IMR-90 (cell line): ENCODE measurements around the gene NFYC. TPM values are rescaled to one million over a fixed set of nuclear protein-coding genes. Genes with fewer than 3 reads are reported as not detected.

Experiments used
- ATAC-seq: fragments of 200-7000 bp; cut with Tn5 transposase; 2 replicates; pipeline ENCODE4 v1.9.1; 2020; ENCODE audit warnings: low read depth, mild to moderate bottlenecking, moderate library complexity
- BruUV-seq: library from RNA; stranded (reverse); fragments of 400-500 nt; replicated peaks from 2 replicates; lab custom pipeline; 2021; lab: Mats Ljungman, UMichigan
- CTCF ChIA-PET: fragments of 300-600 bp; formaldehyde crosslinking; extraction: SDS; loops from one replicate; lab custom pipeline; 2021; ENCODE audit warnings: antibody characterized with exemption; lab: Yijun Ruan, JAX
- POLR2A ChIA-PET: fragments of 300-600 bp; sonication (Branson Sonifier 250); formaldehyde crosslinking; loops from one replicate; lab custom pipeline; 2022; ENCODE audit warnings: antibody characterized with exemption; ENCODE audit not compliant: unreplicated experiment; lab: Charles Lee
- DNase-seq: peaks from one replicate; pipeline ENCODE4 v3.0.0; 2013
- H2AFZ ChIP-seq: replicated peaks from 2 replicates; pipeline ENCODE3; 2013; ENCODE audit warnings: low read length, mild to moderate bottlenecking; ENCODE audit not compliant: poor library complexity
- H2AK5ac ChIP-seq: 2 replicates; pipeline ENCODE4 v1.6.1; 2013; ENCODE audit warnings: low read depth, low read length, inconsistent platforms
- H2AK9ac ChIP-seq: replicated peaks from 2 replicates; pipeline ENCODE3; 2013; ENCODE audit warnings: mild to moderate bottlenecking, low read depth, low read length, moderate library complexity; ENCODE audit not compliant: poor library complexity
- H2BK120ac ChIP-seq: 2 replicates; pipeline ENCODE4 v1.6.1; 2013; ENCODE audit warnings: low read depth, low read length, inconsistent platforms
- H2BK15ac ChIP-seq: 3 replicates; pipeline ENCODE4 v1.6.1; 2013; ENCODE audit warnings: low read depth, low read length, inconsistent platforms
- H2BK20ac ChIP-seq: 2 replicates; pipeline ENCODE4 v1.6.1; 2013; ENCODE audit warnings: low read depth, mild to moderate bottlenecking, inconsistent platforms, low read length, moderate library complexity
- H2BK5ac ChIP-seq: 2 replicates; pipeline ENCODE4 v1.6.1; 2013; ENCODE audit warnings: mild to moderate bottlenecking, low read depth, low read length, inconsistent platforms; ENCODE audit not compliant: poor library complexity, severe bottlenecking
- H3K14ac ChIP-seq: replicated peaks from 2 replicates; pipeline ENCODE4 v1.6.1; 2013; ENCODE audit warnings: low read depth, low read length, inconsistent platforms
- H3K18ac ChIP-seq: 2 replicates; pipeline ENCODE4 v1.6.1; 2013; ENCODE audit warnings: low read depth, low read length, control low read depth
- H3K23ac ChIP-seq: 2 replicates; pipeline ENCODE4 v1.6.1; 2013; ENCODE audit warnings: low read depth, low read length, inconsistent platforms
- H3K27ac ChIP-seq: 2 replicates; pipeline ENCODE4 v1.5.1; 2013; ENCODE audit warnings: mild to moderate bottlenecking, control low read depth, low read length; ENCODE audit not compliant: insufficient read depth
- H3K27me3 ChIP-seq: 2 replicates; pipeline ENCODE4 v1.6.1; 2013; ENCODE audit warnings: low read length; ENCODE audit not compliant: control insufficient read depth, insufficient read depth
- H3K36me3 ChIP-seq: 2 replicates; pipeline ENCODE4 v1.6.1; 2013; ENCODE audit warnings: low read length, mixed read lengths; ENCODE audit not compliant: control insufficient read depth, insufficient read depth
- H3K4ac ChIP-seq: 2 replicates; pipeline ENCODE4 v1.6.1; 2013; ENCODE audit warnings: low read depth, low read length, inconsistent platforms
- H3K4me1 ChIP-seq: 2 replicates; pipeline ENCODE4 v1.6.1; 2013; ENCODE audit warnings: low read length, mixed read lengths; ENCODE audit not compliant: control insufficient read depth, insufficient read depth
- H3K4me2 ChIP-seq: 2 replicates; pipeline ENCODE4 v1.6.1; 2013; ENCODE audit warnings: low read depth, mild to moderate bottlenecking, control low read depth, low read length, moderate library complexity
- H3K4me3 ChIP-seq: 2 replicates; pipeline ENCODE4 v1.5.1; 2013; ENCODE audit warnings: low read depth, mild to moderate bottlenecking, control low read depth, low read length, moderate library complexity; ENCODE audit not compliant: insufficient read depth
- H3K56ac ChIP-seq: 2 replicates; pipeline ENCODE4 v1.6.1; 2013; ENCODE audit warnings: low read length, inconsistent platforms; ENCODE audit not compliant: insufficient read depth; ENCODE audit errors: extremely low read depth
- H3K79me1 ChIP-seq, 2 experiments: 2 replicates each; pipeline ENCODE4 v1.6.1; 2013; ENCODE audit warnings: low read length in 2 of 2, inconsistent platforms in 1 of 2, low read depth in 1 of 2
- H3K9ac ChIP-seq: 2 replicates; pipeline ENCODE4 v1.6.1; 2013; ENCODE audit warnings: low read depth, low read length, control low read depth
- H3K9me1 ChIP-seq: 2 replicates; pipeline ENCODE4 v1.6.1; 2013; ENCODE audit warnings: low read length, inconsistent platforms; ENCODE audit not compliant: insufficient read depth
- H3K9me3 ChIP-seq: 2 replicates; pipeline ENCODE4 v1.6.1; 2013; ENCODE audit warnings: low read length; ENCODE audit not compliant: control insufficient read depth, insufficient read depth
- H4K20me1 ChIP-seq: 2 replicates; pipeline ENCODE4 v1.6.1; 2013; ENCODE audit warnings: low read length, inconsistent platforms; ENCODE audit not compliant: insufficient read depth
- H4K5ac ChIP-seq: 2 replicates; pipeline ENCODE4 v1.6.1; 2013; ENCODE audit warnings: mild to moderate bottlenecking, low read depth, low read length, control low read depth
- H4K8ac ChIP-seq, 2 experiments: 2 replicates each; pipeline ENCODE4 v1.6.1; 2013; ENCODE audit warnings: low read depth in 2 of 2, low read length in 2 of 2, control low read depth in 1 of 2, inconsistent platforms in 1 of 2
- H4K91ac ChIP-seq: 2 replicates; pipeline ENCODE4 v1.6.1; 2013; ENCODE audit warnings: low read depth, low read length, inconsistent platforms; ENCODE audit not compliant: insufficient read depth
- CTCF ChIP-seq: conservative IDR thresholded peaks from 2 replicates; pipeline ENCODE4 v1.5.1; 2012; ENCODE audit warnings: mild to moderate bottlenecking, low read depth, low read length, improper control_type of control experiment
- MAZ ChIP-seq: IDR thresholded peaks from 2 replicates; pipeline ENCODE4 v1.6.1; 2012; ENCODE audit warnings: low read depth, mild to moderate bottlenecking, low read length, improper control_type of control experiment, moderate library complexity, borderline replicate concordance
- MXI1 ChIP-seq: IDR thresholded peaks from 2 replicates; pipeline ENCODE4 v1.6.1; 2012; ENCODE audit warnings: low read depth, mild to moderate bottlenecking, low read length, moderate library complexity, borderline replicate concordance
- WGBS, 2 experiments: methylation state at CpG; one replicate each; pipeline versions ENCODE4 v1.1.5 to v1.1.7; 2013; ENCODE audit warnings: missing lambda C conversion rate in 2 of 2; ENCODE audit not compliant: insufficient read length in 1 of 2; ENCODE audit errors: extremely low coverage in 2 of 2; 5-methylcytosine and 5-hydroxymethylcytosine counted together
- dilution Hi-C: fragments of 300-500 bp; cut with HindIII; formaldehyde crosslinking; loops from one replicate; pipeline ENCODE4 v1.14.3; 2018; ENCODE audit warnings: low sequenced_read_pairs; ENCODE audit not compliant: unreplicated experiment
- in situ Hi-C: fragments of 300-500 bp; cut with MboI; formaldehyde crosslinking; loops from 3 replicates; pipeline ENCODE4 v1.14.3; 2019; ENCODE audit warnings: low sequenced_read_pairs, inconsistent platforms, mixed read lengths
- intact Hi-C: fragments of 100-400 bp; cut with micrococcal nuclease; formaldehyde crosslinking; loops from 2 replicates; pipeline ENCODE4 v1.10.0; 2022
- polyA plus RNA-seq, 3 experiments: library from polyadenylated mRNA; depleted of rRNA; stranded (reverse); fragments of >200 nt; gene quantifications; 2 replicates each; pipeline ENCODE4 v1.2.3, GENCODE V29; 2012; ENCODE audit warnings: low replicate concordance in 1 of 3
- total RNA-seq: library from RNA; depleted of rRNA; stranded (reverse); fragments of >200 nt; gene quantifications from 2 replicates; pipeline ENCODE4 v1.2.3, GENCODE V29; 2012

Gene NFYC
- total and polyA plus RNA-seq, 2 of the 4 experiments (the other 2 are of a cell fraction), result 45.2 to 62.2 TPM

GRCh38 chr1:40657046-40657445 is 34.5 kb upstream of the NFYC start:
- no peak overlapping the region for H4K8ac ChIP-seq
- no peak for DNase-seq
- no peak overlapping the region for H4K91ac ChIP-seq
- ATAC-seq, result no peak
- H3K4me2 ChIP-seq, result no peak overlapping the region
- peaks cover 3% of the 10 kb centered on the region; the same call in 1 of the 2 replicates for H3K9me3 ChIP-seq
- H2BK20ac ChIP-seq, result no peak overlapping the region
- no peak overlapping the region for H3K4ac ChIP-seq
- no peak overlapping the region for H3K56ac ChIP-seq
- BruUV-seq, result no TSS peak
- intact Hi-C loops (no loop called here), in situ Hi-C loops (no loop called here), dilution Hi-C loops (no loop called here)
- H4K5ac ChIP-seq, result no peak overlapping the region
- H2AK9ac ChIP-seq, result no peak overlapping the region
- H3K79me1 ChIP-seq, result no peaks in the 10 kb centered on the region
- peaks cover 56% of the 10 kb centered on the region for H3K27me3 ChIP-seq
- H2BK120ac ChIP-seq, result no peak overlapping the region
- ChIA-PET POLR2A (no interaction called here), CTCF (interaction anchor here (0.6 kb wide), 1 partner anchor 489 kb away, joined by 3 read pairs; no protein-coding TSS in a partner anchor)
- H3K4me1 ChIP-seq, result no peaks in the 10 kb centered on the region
- H3K9ac ChIP-seq, result no peak overlapping the region
- no peaks in the 10 kb centered on the region for H4K20me1 ChIP-seq
- no peak overlapping the region for H2BK15ac ChIP-seq
- no peak for TF ChIP-seq CTCF
- TF ChIP-seq MAZ, result no peak
- TF ChIP-seq MXI1, result no peak
- no CpG with 5 or more reads among the region's 7 CpGs for WGBS, 2 experiments
- no peak overlapping the region for H2AK5ac ChIP-seq
- no peak overlapping the region for H3K18ac ChIP-seq
- no peak overlapping the region for H3K27ac ChIP-seq
- no peak overlapping the region for H3K4me3 ChIP-seq
- no peak overlapping the region for H2BK5ac ChIP-seq
- no peaks in the 10 kb centered on the region for H3K36me3 ChIP-seq
- H3K14ac ChIP-seq, result no peak overlapping the region
- H3K23ac ChIP-seq, result no peak overlapping the region
- H3K9me1 ChIP-seq, result peaks cover 6% of the 10 kb centered on the region; the same call in 1 of the 2 replicates
- H2AFZ ChIP-seq, result no peak overlapping the region
